Neural progenitor cell (in vitro differentiated cells): Measurements from ENCODE around the gene TGFBR3. TPM values are rescaled to one million over a fixed set of nuclear protein-coding genes. Genes with fewer than 3 reads are reported as not detected.

Experiments used
- DNase-seq: peaks from one replicate; pipeline ENCODE4 v3.0.0-alpha.2; 2016; ENCODE audit warnings: low spot score
- H2AFZ ChIP-seq: fragments of 200-600 bp; sonication (generic); replicated peaks from 2 replicates; pipeline ENCODE4 v1.6.1; 2016; ENCODE audit warnings: antibody characterized with exemption
- H3F3A ChIP-seq: fragments of 200-600 bp; sonication (generic); 2 replicates; pipeline ENCODE4 v1.6.1; 2016; ENCODE audit warnings: antibody characterized with exemption, low read depth
- H3K27ac ChIP-seq: fragments of 200-600 bp; sonication (generic); 2 replicates; pipeline ENCODE4 v1.5.1; 2016; ENCODE audit warnings: mild to moderate bottlenecking
- H3K27me3 ChIP-seq: fragments of 200-600 bp; sonication (generic); 2 replicates; pipeline ENCODE4 v1.6.1; 2016; ENCODE audit warnings: mild to moderate bottlenecking, moderate library complexity
- H3K36me3 ChIP-seq: fragments of 200-600 bp; sonication (generic); 2 replicates; pipeline ENCODE4 v1.5.1; 2016
- H3K4me1 ChIP-seq: fragments of 200-600 bp; sonication (generic); 2 replicates; pipeline ENCODE4 v1.6.1; 2016; ENCODE audit warnings: mixed run types
- H3K4me2 ChIP-seq: fragments of 200-600 bp; sonication (generic); 2 replicates; pipeline ENCODE4 v1.6.1; 2016
- H3K4me3 ChIP-seq: fragments of 200-600 bp; sonication (generic); 2 replicates; pipeline ENCODE4 v1.5.1; 2016
- H3K79me2 ChIP-seq: fragments of 200-600 bp; sonication (generic); 2 replicates; pipeline ENCODE4 v1.6.1; 2016; ENCODE audit warnings: low read depth
- H3K9ac ChIP-seq: fragments of 200-600 bp; sonication (generic); 2 replicates; pipeline ENCODE4 v1.6.1; 2016
- H3K9me3 ChIP-seq: fragments of 200-600 bp; sonication (generic); 2 replicates; pipeline ENCODE4 v1.5.1; 2016; ENCODE audit warnings: low read depth
- H4K20me1 ChIP-seq: fragments of 200-600 bp; sonication (generic); 2 replicates; pipeline ENCODE4 v1.6.1; 2016; ENCODE audit warnings: low read depth
- H3K27ac Mint-ChIP-seq: 3 replicates; pipeline ENCODE4 v1.8.0; 2021; ENCODE audit warnings: mixed read lengths
- H3K27me3 Mint-ChIP-seq: 2 replicates; pipeline ENCODE4 v1.8.0; 2022; ENCODE audit warnings: low read depth, mild to moderate bottlenecking, inconsistent platforms, moderate library complexity, mixed read lengths; ENCODE audit not compliant: insufficient read depth
- H3K36me3 Mint-ChIP-seq: 3 replicates; pipeline ENCODE4 v1.8.0; 2021; ENCODE audit warnings: mixed read lengths
- H3K4me1 Mint-ChIP-seq: 3 replicates; pipeline ENCODE4 v1.8.0; 2021; ENCODE audit warnings: mixed read lengths
- H3K4me3 Mint-ChIP-seq: 3 replicates; pipeline ENCODE4 v1.8.0; 2021; ENCODE audit warnings: mild to moderate bottlenecking, moderate library complexity, mixed read lengths
- H3K9me3 Mint-ChIP-seq: 3 replicates; pipeline ENCODE4 v1.8.0; 2020; ENCODE audit warnings: mixed read lengths
- EZH2 ChIP-seq: fragments of 200-600 bp; sonication (generic); IDR thresholded peaks from 2 replicates; pipeline ENCODE4 v1.6.1; 2017; ENCODE audit warnings: antibody characterized with exemption, mild to moderate bottlenecking, moderate library complexity
- EZH2phosphoT487 ChIP-seq: fragments of 200-600 bp; sonication (generic); IDR thresholded peaks from 2 replicates; pipeline ENCODE4 v1.6.1; 2017; ENCODE audit warnings: antibody characterized with exemption
- total RNA-seq: library from RNA; depleted of rRNA; stranded (reverse); fragments of >200 nt; gene quantifications from 2 replicates; pipeline ENCODE4 v1.2.3, GENCODE V29; 2015; ENCODE audit warnings: low replicate concordance
- TF ChIP-seq, protein P1 (sequence below): fragments of 200-600 bp; sonication (generic); IDR thresholded peaks from 2 replicates; pipeline ENCODE4 v1.5.1; 2017; ENCODE audit warnings: antibody characterized with exemption, mild to moderate bottlenecking

Gene TGFBR3
- total RNA-seq, 1 donor from 2014 or later = 11.8 TPM

DNA sequence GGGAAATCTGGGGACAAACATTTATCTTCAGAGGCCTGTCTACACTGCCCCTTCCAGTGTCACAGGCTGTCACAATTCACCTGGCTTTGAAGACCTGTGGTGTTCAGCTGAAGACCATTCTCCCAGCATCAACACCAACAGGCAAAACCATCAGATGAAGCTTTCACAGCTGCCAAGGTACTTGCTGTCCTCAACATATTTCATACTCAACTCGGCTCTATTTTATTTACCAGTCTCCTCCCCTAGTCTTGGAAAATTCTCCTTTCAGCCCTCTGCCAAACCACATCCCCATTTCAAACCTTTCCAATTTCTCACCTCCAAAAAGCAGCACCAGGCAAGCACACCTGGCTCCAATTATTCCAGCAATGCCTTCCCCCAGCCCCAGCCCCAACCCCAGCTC lies 108.8 kb downstream of the TGFBR3 start:
- Histone ChIP-seq H3K27me3 (no peaks in the 10 kb centered on the region), H2AFZ (no peak overlapping the region), H3K4me1 (peaks cover 20% of the 10 kb centered on the region), H3K9ac (no peak overlapping the region), H3F3A (no peaks in the 10 kb centered on the region), H3K79me2 (no peaks in the 10 kb centered on the region), H3K4me3 (no peak overlapping the region), H3K4me2 (no peak overlapping the region), H3K27ac (no peak overlapping the region), H3K9me3 (no peaks in the 10 kb centered on the region), H4K20me1 (no peaks in the 10 kb centered on the region), H3K36me3 (no peaks in the 10 kb centered on the region)
- Mint-ChIP-seq H3K9me3 (no peaks in the 10 kb centered on the region), H3K27me3 (no peaks in the 10 kb centered on the region), H3K4me3 (no peak overlapping the region), H3K27ac (no peak overlapping the region), H3K4me1 (peaks cover 32% of the 10 kb centered on the region), H3K36me3 (peaks cover 2% of the 10 kb centered on the region)
- DNase-seq = no peak
- TF ChIP-seq EZH2 = no peak
- TF ChIP-seq EZH2phosphoT487 = no peak
- TF ChIP-seq, protein P1, sequence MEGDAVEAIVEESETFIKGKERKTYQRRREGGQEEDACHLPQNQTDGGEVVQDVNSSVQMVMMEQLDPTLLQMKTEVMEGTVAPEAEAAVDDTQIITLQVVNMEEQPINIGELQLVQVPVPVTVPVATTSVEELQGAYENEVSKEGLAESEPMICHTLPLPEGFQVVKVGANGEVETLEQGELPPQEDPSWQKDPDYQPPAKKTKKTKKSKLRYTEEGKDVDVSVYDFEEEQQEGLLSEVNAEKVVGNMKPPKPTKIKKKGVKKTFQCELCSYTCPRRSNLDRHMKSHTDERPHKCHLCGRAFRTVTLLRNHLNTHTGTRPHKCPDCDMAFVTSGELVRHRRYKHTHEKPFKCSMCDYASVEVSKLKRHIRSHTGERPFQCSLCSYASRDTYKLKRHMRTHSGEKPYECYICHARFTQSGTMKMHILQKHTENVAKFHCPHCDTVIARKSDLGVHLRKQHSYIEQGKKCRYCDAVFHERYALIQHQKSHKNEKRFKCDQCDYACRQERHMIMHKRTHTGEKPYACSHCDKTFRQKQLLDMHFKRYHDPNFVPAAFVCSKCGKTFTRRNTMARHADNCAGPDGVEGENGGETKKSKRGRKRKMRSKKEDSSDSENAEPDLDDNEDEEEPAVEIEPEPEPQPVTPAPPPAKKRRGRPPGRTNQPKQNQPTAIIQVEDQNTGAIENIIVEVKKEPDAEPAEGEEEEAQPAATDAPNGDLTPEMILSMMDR = no peak

DNA sequence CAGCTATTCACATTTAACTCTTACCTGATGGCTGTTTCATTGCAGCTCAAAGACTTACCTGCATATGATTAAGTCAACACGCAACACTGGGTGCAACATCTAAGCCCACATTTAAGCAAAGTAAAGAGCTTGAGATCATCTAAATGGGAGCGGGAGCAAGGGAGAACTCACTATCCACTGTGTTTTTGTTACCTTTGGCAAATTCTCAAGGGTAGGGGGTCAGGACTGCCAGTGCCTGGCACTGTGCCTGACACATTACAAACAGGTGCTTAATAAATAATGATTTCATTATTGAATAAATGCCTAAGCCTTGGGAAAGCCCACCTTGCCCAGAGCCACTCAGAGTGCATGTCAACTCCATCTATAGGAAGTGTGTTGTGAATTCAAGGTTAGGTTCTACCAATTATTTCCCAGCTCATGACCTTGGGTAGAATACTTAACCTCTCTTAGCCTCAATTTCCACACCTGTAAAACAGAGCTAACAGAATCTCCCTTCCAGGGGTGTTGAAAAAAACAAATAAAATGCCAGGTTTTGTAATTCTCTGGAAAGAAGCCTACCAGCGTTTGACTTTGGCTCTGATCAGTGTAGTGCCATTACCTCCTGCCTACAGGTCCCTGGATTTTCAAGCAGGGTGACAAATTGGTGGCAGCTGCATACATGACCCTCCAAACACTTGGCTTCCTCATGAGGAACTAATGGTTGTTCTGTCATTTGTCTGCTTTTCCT lies 109.7 kb downstream of the TGFBR3 start:
- Mint-ChIP-seq H3K9me3 (no peaks in the 10 kb centered on the region), H3K36me3 (peaks cover 2% of the 10 kb centered on the region)

DNA sequence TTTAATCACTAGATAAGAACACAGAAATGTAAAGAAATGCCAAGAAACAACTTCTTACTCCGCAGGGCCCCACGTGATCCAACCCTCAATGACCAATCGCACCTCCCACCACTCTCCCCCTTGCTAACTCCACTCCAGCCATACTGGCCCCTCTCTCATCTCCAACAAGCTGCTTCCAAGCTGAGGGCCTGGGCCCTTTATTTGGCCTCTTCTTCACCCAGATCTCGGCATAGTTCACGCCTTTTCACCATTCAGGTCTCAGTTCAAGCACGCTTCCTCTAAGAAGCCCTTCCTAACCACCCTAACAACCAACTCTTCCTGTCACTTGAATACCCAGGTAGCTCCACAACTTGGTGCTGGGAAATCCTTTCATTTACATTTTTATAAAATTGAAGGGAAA lies 110.7 kb downstream of the TGFBR3 start:
- no peaks in the 10 kb centered on the region for H3K27me3 ChIP-seq
- H3K79me2 ChIP-seq = no peaks in the 10 kb centered on the region
- no peak for DNase-seq
- H3K4me3 ChIP-seq = no peak overlapping the region
- no peaks in the 10 kb centered on the region for H3K9me3 ChIP-seq
- no peaks in the 10 kb centered on the region for H3K36me3 ChIP-seq
- no peak overlapping the region for H3K27ac ChIP-seq
- Mint-ChIP-seq H3K27me3 (no peaks in the 10 kb centered on the region), H3K9me3 (no peaks in the 10 kb centered on the region), H3K27ac (no peak overlapping the region), H3K4me1 (peaks cover 26% of the 10 kb centered on the region), H3K4me3 (no peak overlapping the region), H3K36me3 (peaks cover 2% of the 10 kb centered on the region)
- no peaks in the 10 kb centered on the region for H4K20me1 ChIP-seq
- peaks cover 35% of the 10 kb centered on the region for H3K4me1 ChIP-seq
- H3F3A ChIP-seq = no peaks in the 10 kb centered on the region
- no peak overlapping the region for H2AFZ ChIP-seq
- TF ChIP-seq, protein P1 = no peak
- TF ChIP-seq EZH2phosphoT487 = no peak
- TF ChIP-seq EZH2 = no peak
- no peak overlapping the region for H3K9ac ChIP-seq
- no peak overlapping the region for H3K4me2 ChIP-seq

More for the DNA sequence above, 109.7 kb downstream of the TGFBR3 start:
- H2AFZ ChIP-seq = no peak overlapping the region
- H3K9ac ChIP-seq = no peak overlapping the region
- no peaks in the 10 kb centered on the region for H3F3A ChIP-seq
- H3K27me3 ChIP-seq = no peaks in the 10 kb centered on the region
- H3K27ac Mint-ChIP-seq = no peak overlapping the region
- no peak overlapping the region for H3K27ac ChIP-seq
- no peak for DNase-seq
- H3K4me2 ChIP-seq = no peak overlapping the region
- H3K4me3 Mint-ChIP-seq = no peak overlapping the region
- H3K4me1 Mint-ChIP-seq = peaks cover 22% of the 10 kb centered on the region
- no peaks in the 10 kb centered on the region for H3K9me3 ChIP-seq
- H3K4me1 ChIP-seq = peaks cover 26% of the 10 kb centered on the region
- no peaks in the 10 kb centered on the region for H3K27me3 Mint-ChIP-seq
- no peaks in the 10 kb centered on the region for H3K79me2 ChIP-seq
- TF ChIP-seq EZH2 (no peak), EZH2phosphoT487 (no peak)
- TF ChIP-seq, protein P1 = no peak
- no peak overlapping the region for H3K4me3 ChIP-seq
- H4K20me1 ChIP-seq = no peaks in the 10 kb centered on the region
- no peaks in the 10 kb centered on the region for H3K36me3 ChIP-seq
